Pancreas (tissue), 10 donors: ENCODE measurements around the gene PUM1. TPM values are rescaled to one million over a fixed set of nuclear protein-coding genes. Genes with fewer than 3 reads are reported as not detected.

Experiments
- ATAC-seq, 4 donors: fragments of 200-7000 bp; cut with Tn5 transposase; one replicate each; pipeline versions ENCODE4 v1.8.0 to v1.9.1; 2020; ENCODE audit warnings: mild to moderate bottlenecking in 4 of 4, moderate library complexity in 4 of 4
- DNase-seq, 6 donors: peaks; one replicate each; pipeline ENCODE4 v3.0.0-alpha.2; 2020
- FAIRE-seq: peaks from 2 replicates; lab custom pipeline; 2012; peaks lifted over from hg19 to GRCh38; lab: Jason Lieb, UNC
- H3K27ac ChIP-seq, 4 donors: fragments of 200-600 bp; sonication (generic); 1 replicate in 3 of 4; 2 replicates in 1 of 4; pipeline versions ENCODE4 v1.5.0 to v1.8.0; 2020
- H3K27me3 ChIP-seq, 4 donors: fragments of 200-600 bp; one replicate each; pipeline ENCODE4 v1.8.0; 2021
- H3K36me3 ChIP-seq, 3 donors: fragments of 200-600 bp; sonication (generic) in 1 of 3; one replicate each; pipeline versions ENCODE4 v1.5.0 to v1.8.0; 2020 to 2021
- H3K4me1 ChIP-seq, 3 donors: fragments of 200-600 bp; one replicate each; pipeline ENCODE4 v1.8.0; 2021
- H3K4me3 ChIP-seq, 4 donors: fragments of 200-600 bp; sonication (generic) in 2 of 4; one replicate each; pipeline versions ENCODE4 v1.5.0 to v1.8.0; 2020 to 2021
- H3K9me3 ChIP-seq, 4 donors: fragments of 200-600 bp; one replicate each; pipeline ENCODE4 v1.8.0; 2021
- WGBS, 2 donors: extraction: QIAGEN DNeasy Blood & Tissue Kit; methylation state at CpG; one replicate each; pipeline ENCODE4 v1.1.7; 2013; 5-methylcytosine and 5-hydroxymethylcytosine counted together
- intact Hi-C, 3 donors: fragments of 100-400 bp; cut with DNase I; formaldehyde crosslinking; loops; one replicate each; pipeline versions ENCODE4 v1.11.1 to v1.14.2; 2022
- polyA plus RNA-seq, 2 donors: library from polyadenylated mRNA; stranded (reverse); fragments of 200-250 nt; gene quantifications; one replicate each; pipeline ENCODE4 v1.2.3, GENCODE V29; 2013
- total RNA-seq, 6 donors: library from RNA; stranded (reverse); fragmentation: NEBNext Ultra II Directional in 4 of 6; extraction: Animal tissue kit (Norgen Biotek cat#: 25700) in 4 of 6; gene quantifications; one replicate each; pipeline versions ENCODE4 v1.2.1 to v1.2.4, GENCODE V29; 2021 to 2023
- TF ChIP-seq, protein P1 (sequence below), 4 donors: fragments of 200-600 bp; sonication (generic) in 3 of 4; IDR thresholded peaks; one replicate each; pipeline versions ENCODE4 v1.5.0 to v1.8.0; 2021; ENCODE audit warnings: antibody characterized with exemption in 4 of 4
- donor health status: healthy with polysubstance abuse.
- donor health status: DM: no; HTN: no; CAD: no; lungs with moderate emphysema.
- donor health status: DM: no; HTN: no; CAD: no.
- donor health status: control.
- donor health status: control.
- donor health status: Bipolar disorder and iron deficiency.
- donor health status: DM: yes; HTN: yes; CAD: no.
- donor health status: DM: no; HTN: no; CAD: no.
- donor health status: DM: no; HTN: no; CAD: no.
- donor health status: DM: yes; HTN: yes; CAD: no.

Gene PUM1
- total and polyA plus RNA-seq, 8 donors, result 16.9 to 75.8 (median 43.1) TPM

DNA sequence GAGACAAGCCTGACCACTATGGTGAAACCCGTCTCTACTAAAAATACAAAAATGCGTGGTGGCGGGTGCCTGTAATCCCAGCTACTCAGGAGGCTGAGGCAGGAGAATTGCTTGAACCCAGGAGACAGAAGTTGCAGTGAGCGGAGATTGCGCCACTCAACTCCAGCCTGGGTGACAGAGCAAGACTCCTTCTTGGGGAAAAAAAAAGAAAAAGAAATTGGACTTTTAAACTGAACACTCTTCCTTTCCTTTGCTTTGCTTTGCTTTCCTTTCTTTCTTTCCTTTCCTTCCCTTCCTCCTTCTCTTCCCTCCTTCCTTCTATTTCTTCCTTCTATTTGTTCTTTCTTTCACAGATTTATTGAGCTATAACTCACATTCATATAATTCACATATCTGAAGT is 43.3 kb upstream of the PUM1 start:
- DNase-seq (no peak), FAIRE-seq (no peak), ATAC-seq (no peak)
- intact Hi-C loops, result no loop called here
- 90 to 93% methylated on average over 5 of the region's 5 CpGs for WGBS, 2 donors
- Histone ChIP-seq H3K9me3 (no peaks in the 10 kb centered on the region), H3K27me3 (no peaks in the 10 kb centered on the region), H3K36me3 (no peaks in the 10 kb centered on the region), H3K4me1 (no peaks in the 10 kb centered on the region), H3K4me3 (no peak overlapping the region), H3K27ac (no peak overlapping the region)
- TF ChIP-seq, protein P1, sequence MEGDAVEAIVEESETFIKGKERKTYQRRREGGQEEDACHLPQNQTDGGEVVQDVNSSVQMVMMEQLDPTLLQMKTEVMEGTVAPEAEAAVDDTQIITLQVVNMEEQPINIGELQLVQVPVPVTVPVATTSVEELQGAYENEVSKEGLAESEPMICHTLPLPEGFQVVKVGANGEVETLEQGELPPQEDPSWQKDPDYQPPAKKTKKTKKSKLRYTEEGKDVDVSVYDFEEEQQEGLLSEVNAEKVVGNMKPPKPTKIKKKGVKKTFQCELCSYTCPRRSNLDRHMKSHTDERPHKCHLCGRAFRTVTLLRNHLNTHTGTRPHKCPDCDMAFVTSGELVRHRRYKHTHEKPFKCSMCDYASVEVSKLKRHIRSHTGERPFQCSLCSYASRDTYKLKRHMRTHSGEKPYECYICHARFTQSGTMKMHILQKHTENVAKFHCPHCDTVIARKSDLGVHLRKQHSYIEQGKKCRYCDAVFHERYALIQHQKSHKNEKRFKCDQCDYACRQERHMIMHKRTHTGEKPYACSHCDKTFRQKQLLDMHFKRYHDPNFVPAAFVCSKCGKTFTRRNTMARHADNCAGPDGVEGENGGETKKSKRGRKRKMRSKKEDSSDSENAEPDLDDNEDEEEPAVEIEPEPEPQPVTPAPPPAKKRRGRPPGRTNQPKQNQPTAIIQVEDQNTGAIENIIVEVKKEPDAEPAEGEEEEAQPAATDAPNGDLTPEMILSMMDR (IDR thresholded peaks at IDR 0.05), result no peak

- H3K27ac ChIP-seq, result no peak overlapping the region
- no peaks in the 10 kb centered on the region for H3K36me3 ChIP-seq
- no peak for DNase-seq
- H3K9me3 ChIP-seq, result no peaks in the 10 kb centered on the region
- no peak for FAIRE-seq
- H3K27me3 ChIP-seq, result no peaks in the 10 kb centered on the region
- no peak overlapping the region for H3K4me3 ChIP-seq
- H3K4me1 ChIP-seq, result no peaks in the 10 kb centered on the region
- intact Hi-C loops, result no loop called here
- WGBS, 2 donors, result 84 to 92% methylated on average over 8 of the region's 8 CpGs
- ATAC-seq, result no peak
- TF ChIP-seq, protein P1 (IDR thresholded peaks at IDR 0.05), result no peak
Measured at GRCh38 chr1:31105646-31106045, 40.1 kb upstream of the PUM1 start.

GRCh38 chr1:31102501-31102950 is 37.0 kb upstream of the PUM1 start:
- H3K4me1 ChIP-seq, result no peaks in the 10 kb centered on the region
- no peak for DNase-seq
- peak in 2 of 4 donors; percentile 46 to 62 for ATAC-seq
- TF ChIP-seq, protein P1 (IDR thresholded peaks at IDR 0.05), result no peak
- no peaks in the 10 kb centered on the region for H3K9me3 ChIP-seq
- H3K27me3 ChIP-seq, result no peaks in the 10 kb centered on the region
- no peaks in the 10 kb centered on the region for H3K36me3 ChIP-seq
- WGBS, 2 donors, result 74 to 75% methylated on average over 5 of the region's 5 CpGs
- FAIRE-seq, result no peak
- no peak overlapping the region for H3K27ac ChIP-seq
- no peak overlapping the region for H3K4me3 ChIP-seq
- intact Hi-C loops, result no loop called here

DNA sequence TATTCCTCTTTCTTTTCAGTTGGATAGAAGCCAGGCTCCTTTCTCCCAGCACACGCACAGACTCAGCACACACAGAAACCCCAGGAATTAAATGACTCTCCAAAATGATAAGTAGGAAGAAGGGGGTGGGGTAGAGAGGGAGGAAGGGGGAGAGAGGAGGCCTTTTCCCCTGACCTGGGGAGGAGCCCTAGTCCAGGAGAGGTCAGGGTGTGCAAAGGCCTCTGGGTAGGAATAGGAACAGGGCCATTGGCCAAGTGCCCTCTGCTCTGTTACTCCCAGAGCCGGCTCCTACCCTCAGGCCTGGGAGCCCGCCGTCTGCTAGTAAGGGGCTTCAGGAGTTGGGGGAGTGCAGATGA is 35.6 kb upstream of the PUM1 start:
- Histone ChIP-seq H3K27ac (peak overlapping the region in 1 of 4 donors; percentile 3), H3K4me3 (no peak overlapping the region), H3K36me3 (no peaks in the 10 kb centered on the region), H3K27me3 (no peaks in the 10 kb centered on the region), H3K9me3 (no peaks in the 10 kb centered on the region), H3K4me1 (no peaks in the 10 kb centered on the region)
- intact Hi-C loops, result no loop called here
- peak in 3 of 4 donors; percentile 20 to 55 (median 42) for ATAC-seq
- 57 to 61% methylated on average over 4 of the region's 4 CpGs for WGBS, 2 donors
- no peak for DNase-seq
- TF ChIP-seq, protein P1 (IDR thresholded peaks at IDR 0.05), result no peak
- no peak for FAIRE-seq

DNA sequence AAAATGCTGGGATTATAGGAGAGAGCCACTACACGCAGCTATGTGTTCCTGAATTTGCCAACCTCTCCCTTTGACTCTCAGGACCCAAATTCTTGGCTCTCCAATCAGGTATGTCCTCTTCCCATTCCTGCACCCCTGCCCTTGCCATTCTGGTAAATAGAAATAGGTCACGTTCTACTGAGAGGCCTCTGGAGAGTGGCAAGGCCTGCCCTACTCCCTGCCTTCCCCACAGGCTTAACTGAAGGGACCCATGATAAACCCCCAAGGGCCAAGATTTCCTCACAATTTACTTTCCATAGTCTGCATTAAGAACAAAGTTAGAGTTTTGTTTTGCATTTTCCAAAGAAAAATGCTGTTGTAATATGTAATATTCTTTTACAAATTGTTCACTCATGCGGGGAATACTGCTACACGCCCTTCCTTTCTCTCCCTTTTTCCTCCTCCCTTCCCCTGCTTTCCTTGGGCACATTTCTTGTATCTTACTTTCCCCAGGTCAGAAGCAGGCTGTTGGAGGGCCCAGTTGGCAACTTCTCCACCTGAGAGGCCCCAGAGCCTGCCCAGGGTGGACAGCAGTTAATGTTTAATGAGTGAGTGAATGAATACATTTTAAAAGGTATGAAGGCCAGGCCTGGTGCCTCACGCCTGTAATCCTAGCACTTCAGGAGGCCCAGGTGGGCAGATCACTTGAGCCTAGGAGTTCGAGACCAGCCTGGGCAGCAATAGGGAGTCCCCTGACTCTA is 33.9 kb upstream of the PUM1 start:
- ATAC-seq, result peak; percentile 48 to 86 (median 66)
- TF ChIP-seq, protein P1 (IDR thresholded peaks at IDR 0.05), result no peak
- H3K36me3 ChIP-seq, result no peaks in the 10 kb centered on the region

More for the DNA sequence above, 33.9 kb upstream of the PUM1 start:
- 70 to 71% methylated on average over 6 of the region's 6 CpGs for WGBS, 2 donors
- DNase-seq (peak in 4 of 6 donors; percentile 4 to 22 (median 17)), FAIRE-seq (no peak)
- H3K4me1 ChIP-seq, result no peaks in the 10 kb centered on the region
- no peaks in the 10 kb centered on the region for H3K9me3 ChIP-seq
- intact Hi-C loops, result no loop called here
- no peak overlapping the region for H3K4me3 ChIP-seq
- H3K27me3 ChIP-seq, result no peaks in the 10 kb centered on the region
- peak overlapping the region in 1 of 4 donors; percentile 57 for H3K27ac ChIP-seq
